Neural cell (in vitro differentiated cells): ENCODE results near the gene DCAF7. TPM values are rescaled to one million over a fixed set of nuclear protein-coding genes. Genes with fewer than 3 reads are reported as not detected.

Source experiments
- H2AFZ ChIP-seq: fragments of 200-600, 300-800 bp; sonication (generic), shearing (Covaris generic); 2 replicates; pipeline ENCODE4 v1.6.0; 2014; ENCODE audit warnings: low read depth, mild to moderate bottlenecking, antibody characterized with exemption, low read length, moderate library complexity
- H3F3A ChIP-seq: fragments of 200-600 bp; shearing (Covaris generic); 2 replicates; pipeline ENCODE4 v1.6.1; 2016; ENCODE audit warnings: mild to moderate bottlenecking, moderate library complexity, mixed read lengths, antibody characterized with exemption, low read length; ENCODE audit not compliant: insufficient read depth, poor library complexity, severe bottlenecking
- H3K27ac ChIP-seq: fragments of 200-600, 300-800 bp; sonication (generic), shearing (Covaris generic); 2 replicates; pipeline ENCODE4 v1.5.1; 2014; ENCODE audit warnings: mild to moderate bottlenecking, low read length, moderate library complexity
- H3K27me3 ChIP-seq: fragments of 300-800, 200-600 bp; sonication (generic), shearing (Covaris generic); 2 replicates; pipeline ENCODE4 v1.6.0; 2014; ENCODE audit warnings: mild to moderate bottlenecking, low read depth, low read length, moderate library complexity; ENCODE audit not compliant: insufficient read depth
- H3K36me3 ChIP-seq: fragments of 300-800, 200-600 bp; sonication (generic), shearing (Covaris generic); 2 replicates; pipeline ENCODE4 v1.5.1; 2014; ENCODE audit warnings: mild to moderate bottlenecking, antibody characterized with exemption, low read length, moderate library complexity; ENCODE audit not compliant: insufficient read depth
- H3K4me2 ChIP-seq: fragments of 300-800, 200-600 bp; sonication (generic), shearing (Covaris generic); 2 replicates; pipeline ENCODE4 v1.6.0; 2014; ENCODE audit warnings: mild to moderate bottlenecking, low read length
- H3K4me3 ChIP-seq: fragments of 300-800, 200-600 bp; sonication (generic), shearing (Covaris generic); 2 replicates; pipeline ENCODE4 v1.5.1; 2014; ENCODE audit warnings: mild to moderate bottlenecking, low read length, moderate library complexity
- H3K79me2 ChIP-seq: fragments of 200-600 bp; shearing (Covaris generic); replicated peaks from 2 replicates; pipeline ENCODE4 v1.6.0; 2014; ENCODE audit warnings: mild to moderate bottlenecking, low read length, moderate library complexity; ENCODE audit not compliant: insufficient read depth
- H3K9ac ChIP-seq: fragments of 300-800, 200-600 bp; sonication (generic), shearing (Covaris generic); 2 replicates; pipeline ENCODE4 v1.6.1; 2016; ENCODE audit warnings: mild to moderate bottlenecking, low read length, mixed read lengths
- H3K9me2 ChIP-seq: fragments of 200-600 bp; shearing (Covaris generic); 2 replicates; pipeline ENCODE4 v1.6.1; 2016; ENCODE audit warnings: mild to moderate bottlenecking, low read length, mixed read lengths; ENCODE audit not compliant: insufficient read depth
- H3K9me3 ChIP-seq: fragments of 200-600, 300-800 bp; sonication (generic), shearing (Covaris generic); 2 replicates; pipeline ENCODE4 v1.6.1; 2016; ENCODE audit warnings: mild to moderate bottlenecking, mixed run types, low read length, moderate library complexity, mixed read lengths
- H4K20me1 ChIP-seq: fragments of 200-600 bp; shearing (Covaris generic); 2 replicates; pipeline ENCODE4 v1.6.1; 2016; ENCODE audit warnings: mild to moderate bottlenecking, mixed run types; ENCODE audit not compliant: insufficient read depth
- CTCF ChIP-seq: fragments of 450-650 bp; IDR thresholded peaks from 2 replicates; pipeline ENCODE4 v1.5.1; 2014; ENCODE audit warnings: antibody characterized with exemption, mild to moderate bottlenecking, moderate library complexity; ENCODE audit not compliant: poor library complexity, severe bottlenecking
- EP300 ChIP-seq: fragments of 450-650 bp; conservative IDR thresholded peaks from 2 replicates; pipeline ENCODE4 v1.6.1; 2014; ENCODE audit warnings: antibody characterized with exemption, mild to moderate bottlenecking, moderate library complexity; ENCODE audit not compliant: poor library complexity, severe bottlenecking
- EZH2 ChIP-seq: fragments of 200-600, 300-800 bp; shearing (Covaris generic), sonication (generic); IDR thresholded peaks from 2 replicates; pipeline ENCODE4 v1.6.1; 2014; ENCODE audit warnings: antibody characterized with exemption, low read length, borderline replicate concordance, mild to moderate bottlenecking; ENCODE audit not compliant: insufficient read depth, poor library complexity, severe bottlenecking
- MXI1 ChIP-seq: fragments of 450-650 bp; conservative IDR thresholded peaks from 2 replicates; pipeline ENCODE4 v1.6.1; 2014; ENCODE audit warnings: antibody characterized with exemption, mild to moderate bottlenecking; ENCODE audit not compliant: poor library complexity, severe bottlenecking
- POLR2AphosphoS5 ChIP-seq: IDR thresholded peaks from 2 replicates; pipeline ENCODE4 v1.6.1; 2012
- RAD21 ChIP-seq: fragments of 450-650 bp; conservative IDR thresholded peaks from 2 replicates; pipeline ENCODE4 v1.6.1; 2014; ENCODE audit warnings: antibody characterized with exemption, mild to moderate bottlenecking, moderate library complexity
- REST ChIP-seq: IDR thresholded peaks from 2 replicates; pipeline ENCODE4 v1.6.1; 2012; ENCODE audit warnings: borderline replicate concordance
- SMC3 ChIP-seq: fragments of 450-650 bp; conservative IDR thresholded peaks from 2 replicates; pipeline ENCODE4 v1.6.1; 2014; ENCODE audit warnings: antibody characterized with exemption, mild to moderate bottlenecking, moderate library complexity; ENCODE audit not compliant: poor library complexity
- TAF1 ChIP-seq: IDR thresholded peaks from 2 replicates; pipeline ENCODE4 v1.6.1; 2012; ENCODE audit warnings: low read depth
- polyA plus RNA-seq: library from polyadenylated mRNA; depleted of rRNA; stranded (reverse); fragments of >200 nt; gene quantifications from 2 replicates; pipeline ENCODE4 v1.2.3, GENCODE V29; 2014

DCAF7 gene
- polyA plus RNA-seq, 1 donor from 2014 or later, result 35.3 TPM

GRCh38 chr17:63505341-63505740 is 44.9 kb upstream of the DCAF7 start:
- TF ChIP-seq CTCF (no peak), EZH2 (no peak), REST (no peak), POLR2AphosphoS5 (no peak), SMC3 (no peak), TAF1 (no peak), RAD21 (no peak)
- H3K4me2 ChIP-seq, result no peak overlapping the region

GRCh38 chr17:63506627-63507026 is 43.6 kb upstream of the DCAF7 start:
- Histone ChIP-seq H3K4me2 (no peak overlapping the region), H2AFZ (no peak overlapping the region), H3K9ac (no peak overlapping the region), H3K36me3 (no peaks in the 10 kb centered on the region), H3K9me3 (no peaks in the 10 kb centered on the region), H3F3A (no peaks in the 10 kb centered on the region), H3K79me2 (no peaks in the 10 kb centered on the region), H3K4me3 (no peak overlapping the region), H3K27me3 (no peaks in the 10 kb centered on the region), H3K9me2 (no peaks in the 10 kb centered on the region), H4K20me1 (no peaks in the 10 kb centered on the region), H3K27ac (no peak overlapping the region)
- TF ChIP-seq SMC3, result no peak
- no peak for TF ChIP-seq EZH2
- TF ChIP-seq TAF1, result no peak
- no peak for TF ChIP-seq POLR2AphosphoS5
- no peak for TF ChIP-seq RAD21
- TF ChIP-seq EP300, result no peak
- no peak for TF ChIP-seq MXI1
- TF ChIP-seq REST, result no peak
- no peak for TF ChIP-seq CTCF

More at GRCh38 chr17:63505341-63505740, 44.9 kb upstream of the DCAF7 start:
- Histone ChIP-seq H3K9me2 (no peaks in the 10 kb centered on the region), H3K9ac (no peak overlapping the region), H3K27me3 (peaks cover 3% of the 10 kb centered on the region), H3K9me3 (no peaks in the 10 kb centered on the region), H4K20me1 (no peaks in the 10 kb centered on the region), H3K27ac (no peak overlapping the region), H2AFZ (no peak overlapping the region), H3F3A (no peaks in the 10 kb centered on the region), H3K79me2 (no peaks in the 10 kb centered on the region), H3K4me3 (no peak overlapping the region), H3K36me3 (no peaks in the 10 kb centered on the region)
